ENCODE measurements around the gene MMP25.

Gene MMP25

GRCh38 chr16:3092501-3092941 lies 46.2 kb downstream of the MMP25 start:
- DNase-seq (ENCODE audit: extremely low read depth, low read depth) = no peak
- TF ChIP-seq CTCF (IDR thresholded peaks at IDR 0.05; ENCODE audit: low read depth, low read length) = no peak

- no peak for DNase-seq (ENCODE audit: extremely low read depth, low read depth)
- peak; percentile 42 for TF ChIP-seq CTCF (IDR thresholded peaks at IDR 0.05; ENCODE audit: low read depth, low read length)
Observed at GRCh38 chr16:3094289-3095027, 48.1 kb downstream of the MMP25 start.

- DNase-seq (ENCODE audit: extremely low read depth, low read depth) = no peak
- TF ChIP-seq CTCF (IDR thresholded peaks at IDR 0.05; ENCODE audit: low read depth, low read length) = peak; percentile 21
Observed at GRCh38 chr16:3095869-3096268, 49.5 kb downstream of the MMP25 start.

- DNase-seq (ENCODE audit: extremely low read depth, low read depth) = no peak
- TF ChIP-seq CTCF (IDR thresholded peaks at IDR 0.05; ENCODE audit: low read depth, low read length) = no peak
Observed at GRCh38 chr16:3096362-3096761, 50.0 kb downstream of the MMP25 start.

- TF ChIP-seq CTCF (IDR thresholded peaks at IDR 0.05; ENCODE audit: low read depth, low read length) = no peak
- DNase-seq (ENCODE audit: extremely low read depth, low read depth) = no peak
Observed at GRCh38 chr16:3097266-3097665, 50.9 kb downstream of the MMP25 start.

GRCh38 chr16:3098459-3099394 lies 52.4 kb downstream of the MMP25 start, which contains the start of gene ZSCAN10:
Gene ZSCAN10 (minus strand): TSS chr16:3099294. CDS start chr16:3092937, 6,357 bp downstream.
- DNase-seq (ENCODE audit: extremely low read depth, low read depth) = no peak
- no peak for TF ChIP-seq CTCF (IDR thresholded peaks at IDR 0.05; ENCODE audit: low read depth, low read length)

- DNase-seq (ENCODE audit: extremely low read depth, low read depth) = no peak
- TF ChIP-seq CTCF (IDR thresholded peaks at IDR 0.05; ENCODE audit: low read depth, low read length) = no peak
Observed at GRCh38 chr16:3099395-3099731, 53.0 kb downstream of the MMP25 start.
